HTR-8/SVneo (cell line): ENCODE measurements around the gene GRAMD2A.

ENCODE experiments used
- DNase-seq: peaks from one replicate; pipeline ENCODE4 v3.0.0; 2011; ENCODE audit warnings: low spot score, mixed read lengths; ENCODE audit not compliant: insufficient read length
- FAIRE-seq: peaks from 2 replicates; lab custom pipeline; 2011; peaks lifted over from hg19 to GRCh38; lab: Jason Lieb, UNC

Gene GRAMD2A

GRCh38 chr15:72110355-72110754 is 87.2 kb downstream of the GRAMD2A start:
- no peak for FAIRE-seq
- no peak for DNase-seq
